H9 (cell line): Measurements from ENCODE around the gene ZMIZ1. TPM values are rescaled to one million over a fixed set of nuclear protein-coding genes. Genes with fewer than 3 reads are reported as not detected.
A peak's percentile ranks its signal among the peaks of the same experiment; 100 is the strongest.

Experiments
- DNase-seq: peaks from one replicate; pipeline ENCODE4 v3.0.0-alpha.2; 2017
- H2AFZ ChIP-seq: one replicate; pipeline ENCODE4 v1.6.1; 2013; ENCODE audit warnings: mild to moderate bottlenecking, low read length, control low read depth, moderate library complexity
- H2AK5ac ChIP-seq: 2 replicates; pipeline ENCODE4 v1.6.1; 2013; ENCODE audit warnings: low read length, control low read depth, mixed read lengths; ENCODE audit not compliant: insufficient read length
- H2BK120ac ChIP-seq: one replicate; pipeline ENCODE4 v1.6.1; 2013; ENCODE audit warnings: low read depth, mild to moderate bottlenecking, low read length, control low read depth, inconsistent platforms; ENCODE audit not compliant: poor library complexity, severe bottlenecking
- H2BK12ac ChIP-seq: 2 replicates; pipeline ENCODE4 v1.6.1; 2013; ENCODE audit warnings: low read length, control low read depth, mixed read lengths, low read depth; ENCODE audit not compliant: insufficient read length
- H2BK15ac ChIP-seq: 2 replicates; pipeline ENCODE4 v1.6.1; 2013; ENCODE audit warnings: low read depth, low read length, control low read depth
- H2BK20ac ChIP-seq: one replicate; pipeline ENCODE4 v1.6.1; 2013; ENCODE audit warnings: low read depth, mild to moderate bottlenecking, low read length, control low read depth, inconsistent platforms; ENCODE audit not compliant: poor library complexity, severe bottlenecking
- H2BK5ac ChIP-seq: 2 replicates; pipeline ENCODE4 v1.6.1; 2013; ENCODE audit warnings: low read length, control low read depth, mixed read lengths; ENCODE audit not compliant: insufficient read length
- H3K14ac ChIP-seq: 2 replicates; pipeline ENCODE4 v1.6.1; 2013; ENCODE audit warnings: low read length, control low read depth; ENCODE audit not compliant: insufficient read depth
- H3K18ac ChIP-seq: 2 replicates; pipeline ENCODE4 v1.6.1; 2013; ENCODE audit warnings: low read depth, mild to moderate bottlenecking, mixed read lengths, low read length, control low read depth; ENCODE audit not compliant: insufficient read length
- H3K23ac ChIP-seq: 2 replicates; pipeline ENCODE4 v1.6.1; 2013; ENCODE audit warnings: low read length, control low read depth, mixed read lengths, low read depth; ENCODE audit not compliant: insufficient read length
- H3K23me2 ChIP-seq: 2 replicates; pipeline ENCODE4 v1.6.1; 2013; ENCODE audit warnings: low read depth, mild to moderate bottlenecking, mixed read lengths, low read length, control low read depth; ENCODE audit not compliant: insufficient read length, poor library complexity, severe bottlenecking
- H3K27ac ChIP-seq: 2 replicates; pipeline ENCODE4 v1.5.1; 2013; ENCODE audit warnings: low read length, control low read depth, mixed read lengths, low read depth; ENCODE audit not compliant: insufficient read length
- H3K27me3 ChIP-seq: 2 replicates; pipeline ENCODE4 v1.6.1; 2013; ENCODE audit warnings: low read length, control low read depth, inconsistent platforms; ENCODE audit not compliant: insufficient read depth
- H3K4ac ChIP-seq: 2 replicates; pipeline ENCODE4 v1.6.1; 2013; ENCODE audit warnings: low read depth, mild to moderate bottlenecking, control low read depth, inconsistent platforms, low read length, moderate library complexity
- H3K4me1 ChIP-seq: 2 replicates; pipeline ENCODE4 v1.6.1; 2013; ENCODE audit warnings: low read length, control low read depth, inconsistent platforms; ENCODE audit not compliant: insufficient read depth
- H3K4me2 ChIP-seq: 2 replicates; pipeline ENCODE4 v1.6.1; 2013; ENCODE audit warnings: low read length, control low read depth, mixed read lengths; ENCODE audit not compliant: insufficient read length, insufficient read depth
- H3K56ac ChIP-seq: 2 replicates; pipeline ENCODE4 v1.6.1; 2013; ENCODE audit warnings: low read depth, mild to moderate bottlenecking, mixed read lengths, low read length, control low read depth; ENCODE audit not compliant: insufficient read length
- H3K79me1 ChIP-seq: 2 replicates; pipeline ENCODE4 v1.6.1; 2013; ENCODE audit warnings: low read depth, mild to moderate bottlenecking, moderate library complexity, low read length, control low read depth, inconsistent platforms; ENCODE audit not compliant: insufficient read depth, poor library complexity, severe bottlenecking
- H3K79me2 ChIP-seq: 2 replicates; pipeline ENCODE4 v1.6.1; 2013; ENCODE audit warnings: low read length, control low read depth, inconsistent platforms; ENCODE audit not compliant: insufficient read depth
- H3K9ac ChIP-seq: 2 replicates; pipeline ENCODE4 v1.6.1; 2013; ENCODE audit warnings: low read length, control low read depth, mixed read lengths; ENCODE audit not compliant: insufficient read length; ENCODE audit errors: extremely low read depth
- H3K9me3 ChIP-seq: one replicate; pipeline ENCODE4 v1.6.1; 2013; ENCODE audit warnings: low read depth, low read length, inconsistent platforms; ENCODE audit not compliant: control insufficient read depth
- H3T11ph ChIP-seq: one replicate; pipeline ENCODE4 v1.6.1; 2013; ENCODE audit warnings: mild to moderate bottlenecking, low read length, control low read depth, inconsistent platforms
- H4K20me1 ChIP-seq: one replicate; pipeline ENCODE4 v1.6.1; 2013; ENCODE audit not compliant: control insufficient read depth, insufficient read length, insufficient read depth
- H4K5ac ChIP-seq: 2 replicates; pipeline ENCODE4 v1.6.1; 2013; ENCODE audit warnings: low read depth, mild to moderate bottlenecking, mixed read lengths, low read length, control low read depth; ENCODE audit not compliant: insufficient read length
- H4K8ac ChIP-seq: replicated peaks from 2 replicates; pipeline ENCODE4 v1.6.1; 2013; ENCODE audit warnings: low read length, control low read depth, mixed read lengths, low read depth; ENCODE audit not compliant: insufficient read length
- H4K91ac ChIP-seq: 2 replicates; pipeline ENCODE4 v1.6.1; 2013; ENCODE audit warnings: low read depth, mild to moderate bottlenecking, moderate library complexity, mixed read lengths, low read length, control low read depth; ENCODE audit not compliant: insufficient read length
- H3K27ac Mint-ChIP-seq, 3 experiments: 2 replicates in 2 of 3; 3 replicates in 1 of 3; pipeline ENCODE4 v1.8.0; 2020 to 2021; ENCODE audit warnings: mixed read lengths in 3 of 3, mild to moderate bottlenecking in 1 of 3, moderate library complexity in 1 of 3
- H3K27me3 Mint-ChIP-seq: 2 replicates; pipeline ENCODE4 v1.8.0; 2021; ENCODE audit warnings: low read depth, mild to moderate bottlenecking, moderate library complexity, mixed read lengths
- H3K36me3 Mint-ChIP-seq, 3 experiments: 2 replicates in 2 of 3; 3 replicates in 1 of 3; pipeline ENCODE4 v1.8.0; 2020 to 2021; ENCODE audit warnings: low read depth in 3 of 3, mixed read lengths in 3 of 3; ENCODE audit not compliant: insufficient read depth in 1 of 3
- H3K4me1 Mint-ChIP-seq, 2 experiments: 2 replicates each; pipeline ENCODE4 v1.8.0; 2020; ENCODE audit warnings: mixed read lengths in 2 of 2
- H3K4me3 Mint-ChIP-seq, 2 experiments: 2 replicates in 1 of 2; 3 replicates in 1 of 2; pipeline ENCODE4 v1.8.0; 2020 to 2021; ENCODE audit warnings: mild to moderate bottlenecking in 2 of 2, mixed read lengths in 2 of 2, moderate library complexity in 1 of 2
- H3K9me3 Mint-ChIP-seq, 2 experiments: 2 replicates in 1 of 2; 3 replicates in 1 of 2; pipeline ENCODE4 v1.8.0; 2020; ENCODE audit warnings: mild to moderate bottlenecking in 2 of 2, mixed read lengths in 2 of 2, moderate library complexity in 1 of 2
- WGBS: extraction: QIAGEN DNeasy Blood & Tissue Kit; methylation state at CpG from one replicate; pipeline ENCODE4 v1.1.7; 2013; ENCODE audit warnings: missing lambda C conversion rate, low lambda C conversion rate, mixed read lengths; ENCODE audit not compliant: insufficient read length; ENCODE audit errors: extremely low coverage; 5-methylcytosine and 5-hydroxymethylcytosine counted together
- total RNA-seq: library from RNA; stranded (reverse); gene quantifications from 2 replicates; pipeline ENCODE4 v1.2.1, GENCODE V29; 2021
- TF ChIP-seq, protein P1 (sequence below): fragments of 200-600 bp; sonication (generic); conservative IDR thresholded peaks from 3 replicates; pipeline ENCODE4 v1.8.0; 2021; ENCODE audit warnings: antibody characterized with exemption, mild to moderate bottlenecking

ZMIZ1 gene
- total RNA-seq, 1 experiment from 2014 or later: 36.9 TPM

- Histone ChIP-seq H2BK5ac (no peak overlapping the region), H3K27ac (no peak overlapping the region), H2BK20ac (no peak overlapping the region), H3K56ac (no peak overlapping the region), H2BK120ac (no peak overlapping the region), H3K4me1 (peaks cover 21% of the 10 kb centered on the region; the same call in 1 of the 2 replicates), H3K79me2 (no peaks in the 10 kb centered on the region), H3K79me1 (no peaks in the 10 kb centered on the region), H3K9ac (no peak overlapping the region), H4K20me1 (no peaks in the 10 kb centered on the region), H3K27me3 (no peaks in the 10 kb centered on the region), H3K4me2 (no peak overlapping the region), H2AK5ac (no peak overlapping the region), H4K8ac (no peak overlapping the region), H3T11ph (no peak overlapping the region), H2AFZ (no peak overlapping the region), H3K23ac (no peak overlapping the region), H3K9me3 (no peaks in the 10 kb centered on the region), H3K18ac (peak overlapping the region; percentile 16), H2BK12ac (no peak overlapping the region), H4K5ac (no peak overlapping the region), H3K4ac (no peak overlapping the region), H2BK15ac (no peak overlapping the region), H3K14ac (no peak overlapping the region), H4K91ac (no peak overlapping the region), H3K23me2 (no peaks in the 10 kb centered on the region)
- TF ChIP-seq, protein P1, sequence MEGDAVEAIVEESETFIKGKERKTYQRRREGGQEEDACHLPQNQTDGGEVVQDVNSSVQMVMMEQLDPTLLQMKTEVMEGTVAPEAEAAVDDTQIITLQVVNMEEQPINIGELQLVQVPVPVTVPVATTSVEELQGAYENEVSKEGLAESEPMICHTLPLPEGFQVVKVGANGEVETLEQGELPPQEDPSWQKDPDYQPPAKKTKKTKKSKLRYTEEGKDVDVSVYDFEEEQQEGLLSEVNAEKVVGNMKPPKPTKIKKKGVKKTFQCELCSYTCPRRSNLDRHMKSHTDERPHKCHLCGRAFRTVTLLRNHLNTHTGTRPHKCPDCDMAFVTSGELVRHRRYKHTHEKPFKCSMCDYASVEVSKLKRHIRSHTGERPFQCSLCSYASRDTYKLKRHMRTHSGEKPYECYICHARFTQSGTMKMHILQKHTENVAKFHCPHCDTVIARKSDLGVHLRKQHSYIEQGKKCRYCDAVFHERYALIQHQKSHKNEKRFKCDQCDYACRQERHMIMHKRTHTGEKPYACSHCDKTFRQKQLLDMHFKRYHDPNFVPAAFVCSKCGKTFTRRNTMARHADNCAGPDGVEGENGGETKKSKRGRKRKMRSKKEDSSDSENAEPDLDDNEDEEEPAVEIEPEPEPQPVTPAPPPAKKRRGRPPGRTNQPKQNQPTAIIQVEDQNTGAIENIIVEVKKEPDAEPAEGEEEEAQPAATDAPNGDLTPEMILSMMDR: no peak
- Mint-ChIP-seq H3K9me3 (no peaks in the 10 kb centered on the region), H3K4me1 (peaks cover 43 to 51% of the 10 kb centered on the region in 2 experiments), H3K4me3 (no peak overlapping the region), H3K27me3 (no peaks in the 10 kb centered on the region), H3K36me3 (no peaks in the 10 kb centered on the region), H3K27ac (peak overlapping the region in 1 of 3 experiments; percentile 59; a peak in 1 of 7 replicates)
- no peak for DNase-seq
- no CpG with 5 or more reads among the region's 4 CpGs for WGBS
Observed at GRCh38 chr10:79160191-79160590, 91.4 kb downstream of the ZMIZ1 start.
